Measurements from ENCODE around the gene FANCI. TPM values are rescaled to one million over a fixed set of nuclear protein-coding genes. Genes with fewer than 3 reads are reported as not detected.
"Not testable (repeated sequence)": the region's sequence is repeated elsewhere in the genome, so short reads cannot be mapped to it uniquely, and the experiment has no call there.

Gene FANCI
- total RNA-seq, 1 experiment from 2014 or later = 60.3 TPM

GRCh38 chr15:89250142-89250541 is 6.4 kb downstream of the FANCI start:
- H3K9me3 ChIP-seq (ENCODE audit: low read length); H3K27me3 ChIP-seq (ENCODE audit: low read length); H3K4me2 ChIP-seq (ENCODE audit: low read depth, low read length, poor library complexity, severe bottlenecking); H4K20me1 ChIP-seq (ENCODE audit: insufficient read depth, low read depth, low read length); H3K9me2 ChIP-seq (replicated peaks; ENCODE audit: insufficient read depth, low read length); H2AFZ ChIP-seq (ENCODE audit: low read length); H3K9ac ChIP-seq (ENCODE audit: low read length); H3K4me3 ChIP-seq (ENCODE audit: low read length); DNase-seq; H3K27ac ChIP-seq (ENCODE audit: low read length): not testable (repeated sequence)
- peaks cover 66% of the 10 kb centered on the region for H3K79me2 ChIP-seq (ENCODE audit: low read length)
- H3K36me3 ChIP-seq (ENCODE audit: insufficient read depth, low read length) = peaks cover 66% of the 10 kb centered on the region
- peaks cover 13% of the 10 kb centered on the region for H3K4me1 ChIP-seq (ENCODE audit: low read length)

- not testable (repeated sequence) for DNase-seq; H3K27ac ChIP-seq (ENCODE audit: low read length); H3K27me3 ChIP-seq (ENCODE audit: low read length); H3K4me1 ChIP-seq (ENCODE audit: low read length); H3K9me2 ChIP-seq (replicated peaks; ENCODE audit: insufficient read depth, low read length); H2AFZ ChIP-seq (ENCODE audit: low read length); H4K20me1 ChIP-seq (ENCODE audit: insufficient read depth, low read depth, low read length); H3K9me3 ChIP-seq (ENCODE audit: low read length); H3K9ac ChIP-seq (ENCODE audit: low read length); H3K4me2 ChIP-seq (ENCODE audit: low read depth, low read length, poor library complexity, severe bottlenecking); H3K79me2 ChIP-seq (ENCODE audit: low read length); H3K4me3 ChIP-seq (ENCODE audit: low read length)
- peaks cover 57% of the 10 kb centered on the region for H3K36me3 ChIP-seq (ENCODE audit: insufficient read depth, low read length)
These were observed 33.5 kb downstream of the FANCI start for GRCh38 chr15:89277281-89277680.

GRCh38 chr15:89278307-89278706 is 34.5 kb downstream of the FANCI start:
- no peak overlapping the region for H3K27ac ChIP-seq (ENCODE audit: low read length)
- no peaks in the 10 kb centered on the region for H3K9me3 ChIP-seq (ENCODE audit: low read length)
- H3K4me2 ChIP-seq (ENCODE audit: low read depth, low read length, poor library complexity, severe bottlenecking) = no peak overlapping the region
- DNase-seq = no peak
- H3K4me3 ChIP-seq (ENCODE audit: low read length) = no peak overlapping the region
- H3K9me2 ChIP-seq (replicated peaks; ENCODE audit: insufficient read depth, low read length) = no peaks in the 10 kb centered on the region
- H3K36me3 ChIP-seq (ENCODE audit: insufficient read depth, low read length) = peaks cover 67% of the 10 kb centered on the region
- H3K27me3 ChIP-seq (ENCODE audit: low read length) = no peaks in the 10 kb centered on the region
- no peaks in the 10 kb centered on the region for H3K79me2 ChIP-seq (ENCODE audit: low read length)
- H3K4me1 ChIP-seq (ENCODE audit: low read length) = no peaks in the 10 kb centered on the region
- no peaks in the 10 kb centered on the region for H4K20me1 ChIP-seq (ENCODE audit: insufficient read depth, low read depth, low read length)
- H3K9ac ChIP-seq (ENCODE audit: low read length) = no peak overlapping the region
- H2AFZ ChIP-seq (ENCODE audit: low read length) = no peak overlapping the region

- H4K20me1 ChIP-seq (ENCODE audit: insufficient read depth, low read depth, low read length) = no peaks in the 10 kb centered on the region
- H3K4me2 ChIP-seq (ENCODE audit: low read depth, low read length, poor library complexity, severe bottlenecking) = no peak overlapping the region
- H3K4me1 ChIP-seq (ENCODE audit: low read length) = no peaks in the 10 kb centered on the region
- no peaks in the 10 kb centered on the region for H3K27me3 ChIP-seq (ENCODE audit: low read length)
- no peaks in the 10 kb centered on the region for H3K79me2 ChIP-seq (ENCODE audit: low read length)
- H3K9me2 ChIP-seq (replicated peaks; ENCODE audit: insufficient read depth, low read length) = no peaks in the 10 kb centered on the region
- no peaks in the 10 kb centered on the region for H3K9me3 ChIP-seq (ENCODE audit: low read length)
- no peak overlapping the region for H2AFZ ChIP-seq (ENCODE audit: low read length)
- H3K36me3 ChIP-seq (ENCODE audit: insufficient read depth, low read length) = peaks cover 71% of the 10 kb centered on the region
- no peak overlapping the region for H3K9ac ChIP-seq (ENCODE audit: low read length)
- H3K4me3 ChIP-seq (ENCODE audit: low read length) = no peak overlapping the region
- no peak for DNase-seq
- H3K27ac ChIP-seq (ENCODE audit: low read length) = no peak overlapping the region
These were observed 38.9 kb downstream of the FANCI start for GRCh38 chr15:89282631-89283030.

GRCh38 chr15:89283201-89283600 is 39.4 kb downstream of the FANCI start:
- Histone ChIP-seq H3K9me2 (replicated peaks; ENCODE audit: insufficient read depth, low read length) (no peaks in the 10 kb centered on the region), H3K27ac (ENCODE audit: low read length) (no peak overlapping the region), H4K20me1 (ENCODE audit: insufficient read depth, low read depth, low read length) (no peaks in the 10 kb centered on the region), H3K4me1 (ENCODE audit: low read length) (no peaks in the 10 kb centered on the region), H3K4me2 (ENCODE audit: low read depth, low read length, poor library complexity, severe bottlenecking) (no peak overlapping the region), H3K79me2 (ENCODE audit: low read length) (no peaks in the 10 kb centered on the region), H3K9me3 (ENCODE audit: low read length) (no peaks in the 10 kb centered on the region), H3K36me3 (ENCODE audit: insufficient read depth, low read length) (peaks cover 75% of the 10 kb centered on the region), H3K4me3 (ENCODE audit: low read length) (no peak overlapping the region), H2AFZ (ENCODE audit: low read length) (no peak overlapping the region), H3K27me3 (ENCODE audit: low read length) (no peaks in the 10 kb centered on the region), H3K9ac (ENCODE audit: low read length) (no peak overlapping the region)
- no peak for DNase-seq

GRCh38 chr15:89291934-89292438 is 48.2 kb downstream of the FANCI start:
- H3K4me3 ChIP-seq (ENCODE audit: low read length) = no peak overlapping the region
- H3K9me3 ChIP-seq (ENCODE audit: low read length) = no peaks in the 10 kb centered on the region
- H3K4me1 ChIP-seq (ENCODE audit: low read length) = no peaks in the 10 kb centered on the region
- H3K9ac ChIP-seq (ENCODE audit: low read length) = no peak overlapping the region
- H3K27ac ChIP-seq (ENCODE audit: low read length) = no peak overlapping the region
- H3K4me2 ChIP-seq (ENCODE audit: low read depth, low read length, poor library complexity, severe bottlenecking) = no peak overlapping the region
- no peaks in the 10 kb centered on the region for H4K20me1 ChIP-seq (ENCODE audit: insufficient read depth, low read depth, low read length)
- H2AFZ ChIP-seq (ENCODE audit: low read length) = no peak overlapping the region
- H3K79me2 ChIP-seq (ENCODE audit: low read length) = no peaks in the 10 kb centered on the region
- no peak for DNase-seq
- no peaks in the 10 kb centered on the region for H3K27me3 ChIP-seq (ENCODE audit: low read length)
- peaks cover 69% of the 10 kb centered on the region for H3K36me3 ChIP-seq (ENCODE audit: insufficient read depth, low read length)
- no peaks in the 10 kb centered on the region for H3K9me2 ChIP-seq (replicated peaks; ENCODE audit: insufficient read depth, low read length)

- Histone ChIP-seq H3K36me3 (ENCODE audit: insufficient read depth, low read length) (peaks cover 61% of the 10 kb centered on the region), H3K9me3 (ENCODE audit: low read length) (no peaks in the 10 kb centered on the region), H3K79me2 (ENCODE audit: low read length) (no peaks in the 10 kb centered on the region), H3K27ac (ENCODE audit: low read length) (no peak overlapping the region), H3K9ac (ENCODE audit: low read length) (no peak overlapping the region), H2AFZ (ENCODE audit: low read length) (no peak overlapping the region), H3K9me2 (replicated peaks; ENCODE audit: insufficient read depth, low read length) (no peaks in the 10 kb centered on the region), H4K20me1 (ENCODE audit: insufficient read depth, low read depth, low read length) (no peaks in the 10 kb centered on the region), H3K27me3 (ENCODE audit: low read length) (no peaks in the 10 kb centered on the region), H3K4me2 (ENCODE audit: low read depth, low read length, poor library complexity, severe bottlenecking) (no peak overlapping the region), H3K4me1 (ENCODE audit: low read length) (no peaks in the 10 kb centered on the region), H3K4me3 (ENCODE audit: low read length) (no peak overlapping the region)
- DNase-seq = no peak
These were observed 49.2 kb downstream of the FANCI start for GRCh38 chr15:89293012-89293411.

GRCh38 chr15:89299896-89300295 is 56.1 kb downstream of the FANCI start:
- Histone ChIP-seq H3K27ac (ENCODE audit: low read length) (no peak overlapping the region), H3K9ac (ENCODE audit: low read length) (no peak overlapping the region), H3K4me2 (ENCODE audit: low read depth, low read length, poor library complexity, severe bottlenecking) (no peak overlapping the region), H3K36me3 (ENCODE audit: insufficient read depth, low read length) (peaks cover 51% of the 10 kb centered on the region), H3K27me3 (ENCODE audit: low read length) (no peaks in the 10 kb centered on the region), H3K4me3 (ENCODE audit: low read length) (no peak overlapping the region), H3K4me1 (ENCODE audit: low read length) (no peaks in the 10 kb centered on the region), H3K79me2 (ENCODE audit: low read length) (no peaks in the 10 kb centered on the region), H4K20me1 (ENCODE audit: insufficient read depth, low read depth, low read length) (no peaks in the 10 kb centered on the region), H2AFZ (ENCODE audit: low read length) (no peak overlapping the region), H3K9me2 (replicated peaks; ENCODE audit: insufficient read depth, low read length) (no peaks in the 10 kb centered on the region), H3K9me3 (ENCODE audit: low read length) (no peaks in the 10 kb centered on the region)
- no peak for DNase-seq
